Measurements from ENCODE around the gene HES7.

GRCh38 chr17:8164815-8165131 is 40.9 kb upstream of the HES7 start:
- TF ChIP-seq, protein P1, sequence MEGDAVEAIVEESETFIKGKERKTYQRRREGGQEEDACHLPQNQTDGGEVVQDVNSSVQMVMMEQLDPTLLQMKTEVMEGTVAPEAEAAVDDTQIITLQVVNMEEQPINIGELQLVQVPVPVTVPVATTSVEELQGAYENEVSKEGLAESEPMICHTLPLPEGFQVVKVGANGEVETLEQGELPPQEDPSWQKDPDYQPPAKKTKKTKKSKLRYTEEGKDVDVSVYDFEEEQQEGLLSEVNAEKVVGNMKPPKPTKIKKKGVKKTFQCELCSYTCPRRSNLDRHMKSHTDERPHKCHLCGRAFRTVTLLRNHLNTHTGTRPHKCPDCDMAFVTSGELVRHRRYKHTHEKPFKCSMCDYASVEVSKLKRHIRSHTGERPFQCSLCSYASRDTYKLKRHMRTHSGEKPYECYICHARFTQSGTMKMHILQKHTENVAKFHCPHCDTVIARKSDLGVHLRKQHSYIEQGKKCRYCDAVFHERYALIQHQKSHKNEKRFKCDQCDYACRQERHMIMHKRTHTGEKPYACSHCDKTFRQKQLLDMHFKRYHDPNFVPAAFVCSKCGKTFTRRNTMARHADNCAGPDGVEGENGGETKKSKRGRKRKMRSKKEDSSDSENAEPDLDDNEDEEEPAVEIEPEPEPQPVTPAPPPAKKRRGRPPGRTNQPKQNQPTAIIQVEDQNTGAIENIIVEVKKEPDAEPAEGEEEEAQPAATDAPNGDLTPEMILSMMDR (conservative IDR thresholded peaks at IDR 0.05 in 1 of 2, IDR thresholded peaks at IDR 0.05 in 1 of 2; ENCODE audit: extremely low read depth in 1 of 2, insufficient read depth in 1 of 2, low read depth in 1 of 2, low read length in 2 of 2): no peak
- no peak for TF ChIP-seq EZH2 (IDR thresholded peaks at IDR 0.05; ENCODE audit: borderline replicate concordance, low read length)
